Limb (tissue), 2 donors: ENCODE measurements around the gene LAMA5.

Experiments used
- DNase-seq, 2 donors: peaks; one replicate each; pipeline ENCODE4 v3.0.0-alpha.2; 2016; ENCODE audit errors: extremely low spot score in 2 of 2

The LAMA5 gene

DNA sequence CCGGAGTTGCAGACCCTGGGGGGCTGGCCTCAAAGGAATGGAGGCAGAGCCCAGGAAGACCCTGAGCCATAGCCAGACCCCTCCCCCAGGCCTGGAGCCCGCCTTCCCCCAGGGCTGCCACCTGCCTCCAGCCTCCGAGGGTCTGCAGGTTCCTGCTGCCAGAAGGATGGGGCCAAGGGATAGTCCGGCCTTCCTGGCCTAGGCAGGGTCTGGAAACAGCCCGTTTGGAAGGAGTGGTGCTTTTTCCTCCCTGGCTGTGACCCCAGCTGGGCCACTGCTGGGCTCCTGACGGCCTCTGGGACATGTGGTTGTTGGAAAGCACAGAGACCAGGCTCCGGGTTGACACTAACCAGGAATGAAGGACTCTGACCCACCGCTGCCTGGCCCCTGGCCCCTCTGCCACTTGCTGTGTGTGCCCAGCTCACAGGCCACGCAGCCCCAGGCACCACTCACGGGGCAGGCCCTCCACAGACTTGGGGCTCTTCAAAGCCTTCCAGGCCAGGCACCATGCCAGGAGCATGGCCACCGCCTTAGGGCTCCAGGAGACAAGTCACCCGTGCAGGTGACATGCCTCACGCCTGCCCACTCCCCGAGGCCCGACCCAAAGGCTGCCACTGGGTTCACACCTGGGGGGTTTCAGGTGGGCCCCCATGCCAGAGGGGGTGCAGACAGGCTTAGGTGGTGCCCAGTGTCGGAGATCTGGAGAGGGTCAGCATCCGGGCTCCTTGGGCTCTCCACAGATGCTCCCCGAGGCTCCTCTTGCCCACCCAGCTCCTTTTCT, 3.9 kb upstream of the LAMA5 start:
- DNase-seq: no peak

DNA sequence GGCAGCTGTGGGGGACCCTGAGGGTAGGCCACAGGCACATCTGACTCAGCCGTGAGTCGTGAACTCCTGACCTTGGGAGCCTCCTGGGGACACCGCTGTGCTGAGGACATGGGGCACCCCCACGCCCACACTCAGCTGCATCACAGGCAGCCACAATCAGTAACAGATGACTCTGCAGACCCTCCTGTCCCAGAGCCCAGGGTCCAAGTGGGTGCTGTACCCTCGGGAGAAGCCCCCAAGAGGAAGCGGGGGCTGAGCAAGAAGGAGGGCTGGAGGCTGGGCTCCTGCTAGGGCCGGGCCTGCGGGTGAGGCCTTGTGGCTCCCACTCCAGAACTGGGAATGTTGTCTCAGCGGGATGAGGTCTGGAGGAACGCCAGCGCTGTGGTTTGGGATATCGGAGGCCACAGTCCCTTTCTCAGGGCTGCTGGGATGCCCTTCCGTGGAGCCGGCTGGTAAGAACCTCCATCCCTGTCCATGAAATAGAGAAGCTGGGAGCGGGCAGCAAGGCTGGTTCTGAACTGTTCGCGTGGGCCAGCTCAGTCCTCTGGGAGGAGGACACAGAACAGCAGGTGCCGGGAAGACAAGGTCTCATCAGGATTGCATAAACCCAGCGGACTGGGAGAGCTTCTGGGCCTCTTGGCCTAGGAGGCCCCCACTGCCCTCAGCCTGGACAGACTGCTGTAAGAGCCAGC, 3.1 kb upstream of the LAMA5 start:
- DNase-seq: no peak

DNA sequence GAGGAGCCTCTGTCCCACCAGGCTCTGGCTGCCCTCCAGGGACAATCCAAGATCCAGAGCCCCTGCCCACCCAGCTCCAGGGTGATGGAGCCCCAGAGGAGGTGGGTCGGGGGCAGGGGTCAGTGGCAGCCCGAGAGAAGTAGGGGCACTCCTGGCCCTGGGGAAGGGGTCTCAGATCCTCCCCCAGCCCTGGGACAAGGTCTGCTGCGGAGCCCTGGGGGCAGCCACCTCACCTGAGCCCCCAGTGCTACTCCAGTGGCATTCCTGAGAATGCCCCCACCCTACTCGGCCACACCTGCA, 2.7 kb upstream of the LAMA5 start:
- no peak for DNase-seq

DNA sequence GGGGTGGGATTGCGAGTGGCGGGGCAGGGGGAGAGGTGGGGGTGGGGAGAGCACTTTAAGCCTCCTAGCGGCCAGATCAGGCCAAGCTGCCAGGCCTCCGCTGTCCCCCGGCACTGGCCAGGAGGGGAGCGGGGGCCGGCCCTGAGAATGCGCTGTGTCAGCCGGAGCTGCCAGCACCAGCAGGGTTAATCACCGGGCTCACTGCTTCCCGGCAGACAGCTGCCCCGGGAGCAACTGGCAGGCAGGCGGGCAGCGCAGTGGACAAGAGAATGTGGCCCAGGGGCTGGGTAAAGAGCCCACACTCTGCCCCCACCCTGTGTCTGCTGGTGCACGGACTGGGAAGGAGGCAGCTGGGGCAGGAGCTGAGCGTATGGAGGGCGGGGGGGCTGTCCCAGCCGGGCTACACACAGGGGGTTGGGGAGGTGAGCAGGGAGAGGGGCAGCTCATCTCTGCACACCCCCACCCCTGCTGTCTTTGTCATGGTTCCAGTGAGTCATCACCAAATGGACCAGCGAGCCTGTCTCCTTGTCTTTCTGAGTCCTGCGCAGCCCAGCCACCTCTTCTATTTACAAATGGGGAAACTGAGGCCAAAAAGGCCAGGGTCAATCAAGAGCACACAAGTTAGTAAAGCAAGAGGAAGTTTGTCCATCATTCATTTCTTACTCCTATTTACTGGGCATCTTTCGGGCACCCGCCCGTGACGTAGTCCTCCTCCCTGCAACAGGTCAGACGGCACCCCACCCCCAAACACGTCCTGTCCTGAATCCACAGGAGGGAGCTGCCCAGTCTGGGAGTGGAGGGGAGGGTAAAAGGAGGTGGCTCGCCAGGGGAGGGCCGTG, 2.1 kb upstream of the LAMA5 start:
- no peak for DNase-seq

DNA sequence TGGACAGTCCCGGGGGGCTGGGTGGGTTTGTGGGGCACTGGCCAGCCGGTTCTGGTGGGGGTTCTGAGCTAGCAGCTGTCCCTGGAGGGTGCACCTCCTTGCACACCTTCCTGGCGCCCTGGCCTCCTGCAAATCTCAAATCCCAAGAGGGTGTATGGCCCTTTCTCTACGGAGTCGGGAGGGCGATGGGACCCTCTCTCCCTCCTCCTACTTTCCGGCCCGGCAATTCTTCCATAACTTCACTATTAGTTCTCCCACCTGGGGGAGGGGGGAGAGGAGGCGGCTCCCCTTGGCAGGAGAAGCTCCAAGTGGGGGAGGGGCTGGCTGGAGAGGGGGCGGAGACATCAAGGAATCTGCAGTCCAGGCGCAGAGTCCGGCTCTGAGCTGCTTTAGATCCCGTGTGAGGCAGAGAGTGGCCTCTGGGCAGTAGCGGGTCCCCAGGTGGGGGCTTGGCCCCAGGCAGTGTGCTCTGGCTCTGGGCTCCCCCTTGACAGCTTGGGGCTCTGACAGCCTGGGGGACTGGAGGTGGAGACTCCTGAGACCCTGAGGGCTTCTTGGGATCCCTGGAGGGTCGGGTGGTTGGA, 1.4 kb upstream of the LAMA5 start:
- peak in 1 of 2 donors; percentile 71 for DNase-seq

DNA sequence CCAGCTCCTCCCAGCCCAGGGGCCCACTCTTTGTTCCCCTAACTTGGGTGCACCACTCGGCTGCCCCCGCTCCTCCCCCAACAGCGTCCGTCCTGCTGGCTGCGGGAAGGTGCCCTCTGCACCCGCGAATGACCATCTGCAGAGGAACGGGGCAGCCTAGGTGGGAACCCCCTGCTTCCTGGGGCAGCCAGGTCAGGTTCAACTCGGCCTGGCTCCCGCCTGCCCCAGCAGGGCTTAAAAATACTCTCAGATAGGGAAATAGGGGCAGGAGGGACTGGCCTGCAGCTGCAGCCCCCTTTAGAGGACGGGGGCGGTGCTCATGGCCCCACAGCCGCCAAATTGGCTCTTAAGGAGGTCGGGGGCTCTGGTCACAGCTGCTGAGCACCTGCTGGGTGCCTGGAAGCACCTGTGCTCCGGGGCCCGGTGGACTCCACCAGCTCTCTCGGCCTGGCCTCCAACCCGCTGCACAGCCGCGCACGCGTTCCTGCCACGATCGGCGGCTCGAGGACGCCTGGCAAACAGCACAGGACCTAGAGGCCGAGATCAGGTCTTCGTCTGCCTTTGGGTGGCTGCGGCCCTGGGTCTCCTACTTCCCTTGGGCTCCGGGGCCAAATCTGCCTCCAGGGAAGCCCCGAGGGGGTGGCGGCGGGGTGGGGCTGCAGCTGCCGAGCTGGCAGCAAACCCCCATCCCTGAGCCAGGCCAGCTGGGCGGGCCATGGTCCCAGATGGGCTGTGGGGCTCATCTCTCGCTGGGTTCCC, 700 bp upstream of the LAMA5 start:
- DNase-seq: peak in 1 of 2 donors; percentile 66

DNA sequence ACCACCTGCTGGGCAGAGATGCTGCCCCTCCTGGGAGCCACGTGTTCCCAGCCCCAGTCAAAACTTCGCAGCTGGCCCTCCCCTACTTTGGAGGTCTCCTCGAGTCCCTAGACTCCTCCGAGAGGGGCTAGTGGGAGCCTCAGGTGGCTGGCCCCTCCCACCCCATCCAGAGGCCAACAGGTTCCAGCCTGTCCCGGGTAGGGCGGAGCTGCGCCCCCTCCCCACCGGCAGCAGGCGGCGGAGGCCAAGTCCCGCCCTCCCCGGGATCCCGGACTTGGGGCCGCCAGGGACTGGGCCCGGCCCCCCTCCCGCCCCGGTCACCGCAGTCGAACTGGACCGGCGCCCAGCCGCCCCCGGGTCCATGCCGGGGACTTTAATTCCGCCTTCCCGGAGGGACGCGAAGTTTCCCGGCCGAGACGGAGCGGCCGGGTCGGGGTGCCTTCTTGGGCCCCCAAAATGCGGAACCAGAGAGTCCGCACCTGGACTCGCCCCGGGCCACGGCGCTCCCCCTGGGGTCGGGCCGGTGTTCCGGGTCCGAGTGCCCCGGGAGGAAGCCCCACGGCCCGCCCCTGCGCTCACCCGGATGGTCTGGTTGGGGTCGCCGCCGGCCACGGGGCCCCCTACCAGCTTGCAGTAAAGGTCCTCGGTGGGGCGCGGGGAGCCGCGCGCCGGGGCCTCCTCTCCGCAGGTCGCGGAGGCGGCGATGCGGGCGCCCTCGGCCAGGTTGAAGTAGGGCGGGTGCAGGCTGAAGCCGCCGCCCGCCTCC, 559 bp downstream of the LAMA5 start:
- peak in 1 of 2 donors; percentile 58 for DNase-seq

DNA sequence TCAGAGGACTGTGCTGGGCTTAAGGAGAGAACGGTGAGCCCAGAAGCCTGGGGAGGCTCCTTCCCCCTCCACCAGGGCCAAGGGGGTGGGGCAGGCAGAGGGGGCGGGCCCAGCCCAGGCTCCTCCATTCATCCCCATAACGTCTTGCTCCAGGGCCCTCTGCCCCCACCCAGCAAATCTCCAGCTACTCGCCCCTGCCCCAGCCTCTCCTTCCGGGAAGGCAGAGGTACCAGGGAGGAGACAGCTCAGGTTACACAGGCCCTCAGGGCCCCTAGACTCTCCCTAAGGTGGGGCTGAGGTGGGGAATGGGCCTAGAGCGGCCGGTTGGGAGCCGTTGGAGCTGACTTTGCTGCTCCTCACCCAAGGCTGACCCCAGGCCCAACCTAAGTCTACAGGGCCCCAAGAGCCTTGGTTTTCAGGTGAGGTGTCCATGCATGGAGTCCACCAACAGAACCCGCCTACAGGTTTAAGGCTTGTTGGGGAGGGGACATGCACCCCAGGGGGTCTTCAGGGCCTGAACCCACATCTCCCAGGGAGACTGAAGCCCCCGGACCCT, 1.2 kb downstream of the LAMA5 start:
- DNase-seq: peak in 1 of 2 donors; percentile 58

DNA sequence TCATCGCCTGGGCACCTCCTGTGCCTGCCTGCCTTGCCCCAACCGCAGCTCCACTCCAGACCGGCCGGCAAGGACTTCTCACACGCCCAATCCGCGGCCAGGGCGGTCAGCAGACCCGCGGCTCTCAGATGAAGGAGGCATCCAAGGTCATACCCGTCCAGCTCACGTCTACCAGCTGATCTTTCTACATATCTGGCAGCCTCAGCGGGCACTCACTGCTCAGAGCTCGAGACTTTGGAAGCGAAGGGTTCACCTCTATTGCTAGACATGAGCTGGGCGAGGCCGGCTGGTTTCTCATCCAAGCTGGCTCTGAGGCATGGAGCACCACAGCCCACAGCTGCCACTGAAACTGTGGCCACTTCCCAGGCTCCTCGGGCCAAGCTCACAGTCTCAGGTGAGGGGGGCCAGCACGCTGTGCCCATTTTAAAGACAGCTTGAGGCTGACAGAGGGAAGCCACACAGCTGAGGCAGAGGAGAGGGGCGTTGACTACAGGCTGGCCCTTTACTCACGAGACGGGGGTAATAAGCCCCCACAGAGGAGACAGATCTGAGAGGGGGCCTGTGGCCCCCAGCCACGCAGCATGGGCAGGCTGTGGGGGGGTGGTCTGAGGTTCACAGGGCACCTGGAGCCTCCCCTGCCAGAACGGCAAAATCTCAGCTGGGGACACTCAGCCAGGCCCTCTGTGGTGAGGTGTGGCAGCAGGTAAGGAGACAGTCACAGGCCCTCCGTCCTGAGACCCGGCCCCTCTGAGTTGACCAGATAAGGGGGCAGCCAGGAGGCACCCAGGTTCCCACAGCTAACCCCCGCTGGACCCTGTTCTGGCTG, 2.0 kb downstream of the LAMA5 start:
- peak in 1 of 2 donors; percentile 32 for DNase-seq

DNA sequence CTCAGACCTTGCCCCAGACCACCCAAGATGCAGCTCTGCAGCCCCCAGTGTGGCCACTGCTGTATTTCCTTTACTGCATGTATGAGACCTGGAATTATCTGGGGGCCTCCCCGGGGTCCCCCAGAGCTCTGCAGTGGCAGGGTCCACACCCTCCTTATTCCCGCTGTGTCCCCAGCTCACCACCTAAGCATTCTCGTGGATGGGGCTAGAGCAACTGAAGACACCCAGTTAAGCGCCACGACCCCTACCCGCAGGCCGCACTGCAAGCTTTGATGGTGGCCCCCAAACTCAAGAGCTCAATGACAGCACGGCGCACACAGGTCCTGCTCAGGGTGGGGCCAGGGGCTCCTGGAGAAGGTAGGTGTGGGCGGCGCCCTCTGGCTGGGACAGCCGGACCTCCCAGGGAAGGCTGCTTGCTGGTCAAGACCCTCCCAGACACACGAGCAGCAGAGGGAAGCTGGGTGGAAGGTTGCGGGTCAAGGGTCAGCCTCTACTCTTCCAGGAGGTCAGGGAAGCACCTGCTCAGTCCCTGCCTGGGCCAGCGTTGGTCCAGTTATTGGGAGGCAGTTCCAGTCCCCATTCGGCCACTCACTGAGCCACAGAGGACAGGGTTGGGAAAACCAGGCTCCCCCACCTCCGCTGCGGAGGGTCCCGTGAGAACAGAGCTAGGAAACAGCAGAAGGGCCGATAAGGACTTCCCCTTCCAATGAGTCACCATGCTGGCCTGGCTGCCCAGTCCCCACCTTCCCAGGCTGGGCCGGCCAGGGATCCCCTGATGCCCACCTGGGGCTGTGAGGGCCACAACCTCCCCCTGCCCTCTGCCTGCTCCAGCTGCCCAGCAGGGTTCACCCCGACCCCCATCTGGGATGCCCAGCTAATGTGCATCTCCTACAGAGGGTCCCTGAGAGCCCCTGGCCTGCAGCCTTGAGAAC, 2.9 kb downstream of the LAMA5 start:
- DNase-seq: peak in 1 of 2 donors; percentile 36

DNA sequence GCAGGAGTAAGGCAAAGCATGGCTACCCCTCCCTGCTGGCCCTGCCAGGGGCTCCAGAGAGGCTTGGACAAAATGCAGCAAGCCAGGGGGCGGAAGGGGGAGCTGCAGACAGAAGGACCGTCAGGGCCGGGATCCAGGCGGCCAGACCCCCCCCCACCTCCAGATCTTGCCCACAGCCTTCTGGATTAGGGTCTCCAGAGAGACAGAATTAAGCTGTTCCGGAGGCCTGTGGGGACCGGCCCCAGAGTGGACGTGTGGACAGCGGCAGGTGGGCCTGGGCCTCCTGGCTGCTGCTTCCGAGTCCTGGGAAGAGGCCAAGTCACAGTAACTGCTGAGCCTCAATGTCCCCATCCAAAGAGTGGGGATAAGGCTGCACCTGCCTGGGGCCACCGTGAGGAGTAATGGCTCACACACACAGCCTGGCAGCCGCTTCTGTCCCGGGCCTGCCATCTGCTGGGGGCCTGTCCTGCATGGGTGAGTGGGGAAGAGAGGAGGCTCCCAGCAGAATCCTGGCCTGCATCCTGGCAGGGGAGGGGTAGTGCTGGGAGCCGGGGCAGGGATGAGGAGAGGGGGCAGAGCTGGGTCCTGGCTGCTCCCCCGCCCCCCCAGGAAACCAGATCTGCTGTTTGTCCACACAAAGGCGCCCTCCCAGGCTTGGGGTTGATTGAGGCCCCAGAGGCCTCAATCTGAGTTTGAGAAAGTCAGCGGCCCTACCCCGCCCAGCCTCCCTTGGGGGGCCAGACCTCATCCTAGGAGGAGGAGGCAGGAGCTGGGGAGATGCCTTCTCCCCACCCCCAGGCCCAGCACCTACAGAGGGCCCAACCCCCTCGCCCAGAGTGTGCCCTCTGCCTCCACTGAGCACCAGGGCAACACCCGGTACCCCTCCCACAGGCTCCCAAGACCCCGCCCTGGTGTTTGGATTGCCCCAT, 3.9 kb downstream of the LAMA5 start:
- peak in 1 of 2 donors; percentile 41 for DNase-seq

DNA sequence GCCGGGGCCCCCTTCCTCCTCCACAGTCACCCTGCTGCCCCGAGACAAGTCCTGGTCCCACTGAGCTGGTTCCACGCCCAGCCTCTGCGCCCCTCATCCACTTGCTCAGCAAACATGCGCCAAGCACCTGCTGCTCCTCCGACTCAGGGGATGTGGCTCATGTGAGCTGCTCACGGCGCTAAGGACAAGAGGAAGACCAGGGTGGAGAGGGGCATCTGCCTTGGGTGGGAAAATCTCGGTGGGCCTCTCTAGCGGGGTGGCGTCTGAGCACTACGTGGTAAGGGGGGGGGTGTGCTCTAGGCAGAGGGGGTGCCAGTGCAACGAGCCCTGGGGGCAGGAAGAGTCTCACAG, 4.5 kb downstream of the LAMA5 start:
- peak in 1 of 2 donors; percentile 28 for DNase-seq

DNA sequence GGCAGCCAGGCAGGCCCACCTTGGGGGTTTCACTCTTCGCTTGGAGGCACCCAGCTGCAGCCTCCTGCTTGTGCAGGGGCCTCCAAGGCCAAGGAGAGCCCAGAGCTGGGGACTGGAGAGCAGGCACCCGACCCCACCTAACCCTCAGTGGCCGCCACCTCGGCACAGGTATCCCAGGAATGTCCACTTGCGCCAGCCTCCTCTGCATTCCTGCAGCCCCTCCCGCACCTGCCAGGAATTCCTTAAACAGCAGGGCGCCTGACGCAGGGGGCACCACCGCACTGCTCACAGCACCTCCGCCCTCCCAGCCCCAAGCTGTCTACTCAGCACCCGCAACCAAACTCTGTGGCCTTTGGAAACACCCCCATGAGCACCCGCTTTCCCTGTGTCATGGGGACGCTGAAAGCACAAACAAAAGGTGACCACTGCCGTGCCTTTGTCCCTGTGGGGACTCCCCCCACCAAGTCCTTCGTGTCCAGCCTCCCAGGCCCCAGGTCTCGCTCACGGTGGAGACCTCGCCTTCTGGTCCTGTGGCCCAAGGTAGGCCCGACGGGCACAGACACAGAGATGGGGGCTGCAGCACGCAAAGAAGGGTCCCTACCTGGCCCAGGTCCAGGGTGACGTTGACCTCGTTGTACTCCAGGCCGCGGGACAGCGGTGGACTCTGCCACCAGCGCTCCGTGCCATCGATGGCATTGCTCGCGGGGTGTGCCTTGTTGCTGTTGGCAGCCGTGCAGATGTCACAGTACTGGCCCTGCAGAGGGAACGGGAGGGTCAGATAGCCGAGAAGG, 5.1 kb downstream of the LAMA5 start:
- peak in 1 of 2 donors; percentile 30 for DNase-seq

DNA sequence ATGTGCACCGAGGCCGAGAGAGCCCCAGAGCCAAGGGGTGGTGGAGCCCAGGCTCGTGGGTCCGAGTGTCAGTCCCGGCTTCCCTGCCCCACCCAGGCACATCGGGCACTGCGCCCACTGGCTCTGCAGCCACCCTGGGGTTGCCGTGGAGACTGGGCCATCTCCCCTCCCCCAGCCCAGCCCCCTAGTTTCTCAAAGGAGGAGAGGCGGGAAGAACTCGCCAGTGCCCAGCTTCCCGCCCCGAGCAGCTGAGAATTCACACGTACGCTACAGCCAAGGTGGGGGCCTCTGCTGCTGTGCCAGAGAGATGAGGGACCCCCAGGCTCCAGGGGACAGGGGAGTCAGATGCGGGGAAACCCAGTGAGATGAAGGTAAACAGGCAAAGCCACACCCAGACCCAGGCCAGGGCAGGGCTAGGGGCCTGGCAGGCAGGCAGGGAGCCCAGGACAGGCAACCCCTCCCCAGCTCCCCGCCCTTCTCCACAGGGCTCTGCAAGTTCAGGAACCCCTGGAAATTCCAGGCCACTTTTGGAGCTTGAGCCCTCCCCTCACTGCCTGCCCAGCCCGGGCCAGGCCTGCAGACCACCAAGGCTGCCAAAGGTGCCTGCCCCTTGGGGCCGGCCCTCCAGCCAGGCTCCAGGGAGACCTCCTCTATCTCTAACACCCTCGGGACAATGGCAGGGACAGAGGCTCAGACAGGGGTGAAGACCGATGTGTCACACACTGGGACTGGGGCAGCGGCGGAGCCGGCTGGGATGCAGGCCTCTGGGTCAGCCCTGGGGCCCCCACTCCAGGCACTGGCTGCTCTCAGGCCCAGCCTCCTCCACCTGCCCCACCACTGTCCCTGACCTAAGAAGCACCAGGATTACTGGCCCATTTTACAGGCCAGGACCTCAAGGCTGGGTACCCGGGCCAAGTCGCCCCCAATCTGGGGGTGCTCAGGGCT, 6.0 kb downstream of the LAMA5 start:
- peak in 1 of 2 donors; percentile 63 for DNase-seq

DNA sequence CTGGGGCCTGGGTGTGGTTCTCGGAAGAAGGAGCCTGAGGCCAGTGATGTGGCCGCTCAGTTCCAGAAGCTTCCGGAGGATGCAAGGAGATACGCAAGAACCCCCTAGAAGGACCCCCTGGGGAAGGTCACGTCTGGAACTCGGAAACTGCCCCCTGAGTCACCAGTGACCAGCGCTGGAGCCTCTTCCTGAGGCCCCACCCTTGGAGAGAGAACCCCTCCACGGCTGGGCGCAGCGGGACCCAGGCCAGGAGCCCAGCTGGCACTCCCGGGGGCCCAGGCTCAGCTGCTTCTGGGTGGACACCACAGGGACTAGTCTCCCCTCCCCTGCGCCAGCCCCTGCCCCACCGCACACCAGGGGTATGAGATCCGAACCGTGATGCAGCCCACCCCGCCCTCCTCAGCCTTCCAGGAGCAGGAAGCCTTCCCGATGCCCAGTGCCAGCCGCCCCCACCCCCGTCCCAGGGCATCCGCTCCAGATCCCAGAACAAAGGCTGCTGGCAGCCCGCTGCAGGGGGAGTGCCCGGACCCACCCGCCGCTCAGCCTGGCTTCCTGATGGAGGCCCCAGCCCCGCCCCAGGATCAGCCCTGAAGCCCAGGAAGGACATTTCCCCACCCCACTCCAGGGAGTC, 7.5 kb downstream of the LAMA5 start:
- no peak for DNase-seq
